HG03457 (cell line): ENCODE results near the gene HEATR3.

ENCODE experiments used
- ATAC-seq: cut with Tn5 transposase; IDR thresholded peaks from one replicate; pipeline ENCODE4 v1.9.1; 2021; ENCODE audit warnings: moderate number of reproducible peaks; ENCODE audit not compliant: unreplicated experiment

HEATR3 gene

DNA sequence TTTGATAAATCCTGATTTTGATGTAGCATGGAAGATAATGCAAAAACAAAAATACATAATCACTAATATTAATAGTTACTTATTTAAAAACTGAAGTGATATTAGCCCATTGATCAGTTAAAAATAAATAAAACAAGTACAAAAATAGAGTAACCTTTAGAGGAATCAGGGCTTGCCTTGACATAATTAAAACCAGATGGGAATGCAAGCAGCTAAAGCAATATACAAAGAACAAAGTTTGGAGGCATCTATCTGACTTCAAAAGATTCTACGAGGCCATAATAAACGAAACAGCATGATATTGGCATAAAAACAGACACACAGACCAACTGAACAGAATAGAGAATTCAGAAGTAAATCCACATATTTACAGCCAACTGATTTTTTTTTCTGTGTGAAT, 15.0 kb upstream of the HEATR3 start:
- ATAC-seq = no peak

DNA sequence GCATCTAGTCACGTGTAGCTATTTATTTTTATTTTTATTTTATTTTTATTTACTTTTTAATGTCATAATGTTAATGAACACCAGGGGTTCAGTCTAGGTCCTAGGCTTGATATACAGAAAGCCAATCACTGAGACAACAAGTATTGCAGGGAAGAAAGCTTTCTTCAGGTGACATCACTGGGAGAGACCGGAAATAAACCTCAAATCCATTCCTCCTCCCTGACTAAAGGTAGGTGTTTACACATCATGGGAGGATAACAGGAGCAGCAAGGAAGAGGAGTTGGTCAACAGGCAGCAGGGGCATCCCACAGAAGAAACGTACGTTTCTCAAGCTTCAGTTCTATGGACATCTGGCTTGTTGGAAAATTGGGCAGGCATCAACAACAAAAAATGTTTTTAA, 9.5 kb upstream of the HEATR3 start:
- ATAC-seq = no peak

DNA sequence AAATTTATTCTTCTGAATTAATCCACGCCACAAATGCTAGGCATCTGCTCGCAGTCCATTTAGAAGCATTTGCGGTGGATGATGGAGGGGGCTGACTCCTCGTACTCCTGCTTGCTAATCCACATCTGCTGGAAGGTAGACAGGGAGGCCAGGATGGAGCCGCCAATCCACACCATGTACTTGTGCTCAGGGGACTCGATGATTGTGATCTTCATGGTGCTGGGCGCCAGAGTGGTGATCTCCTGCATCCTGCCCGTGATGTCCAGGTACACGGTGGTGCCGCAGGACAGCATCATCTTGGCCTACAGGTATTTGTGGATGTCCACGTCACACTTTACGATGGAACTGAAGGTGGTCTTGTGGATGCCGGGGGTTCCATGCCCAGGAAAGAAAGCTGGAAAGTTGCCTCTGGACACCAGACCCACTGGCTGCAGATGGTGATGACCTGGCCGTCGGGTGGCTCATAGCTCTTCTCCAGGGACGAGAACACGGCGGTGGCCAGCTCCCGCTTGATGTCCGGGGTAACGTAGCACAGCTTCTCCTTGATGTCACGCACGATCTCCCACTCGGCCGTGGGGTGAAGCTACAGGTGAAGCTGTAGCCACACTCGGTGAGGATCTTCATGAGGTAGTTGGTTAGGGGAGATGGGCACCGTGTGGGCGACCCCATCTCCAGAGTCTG, 7.5 kb upstream of the HEATR3 start:
- no peak for ATAC-seq

DNA sequence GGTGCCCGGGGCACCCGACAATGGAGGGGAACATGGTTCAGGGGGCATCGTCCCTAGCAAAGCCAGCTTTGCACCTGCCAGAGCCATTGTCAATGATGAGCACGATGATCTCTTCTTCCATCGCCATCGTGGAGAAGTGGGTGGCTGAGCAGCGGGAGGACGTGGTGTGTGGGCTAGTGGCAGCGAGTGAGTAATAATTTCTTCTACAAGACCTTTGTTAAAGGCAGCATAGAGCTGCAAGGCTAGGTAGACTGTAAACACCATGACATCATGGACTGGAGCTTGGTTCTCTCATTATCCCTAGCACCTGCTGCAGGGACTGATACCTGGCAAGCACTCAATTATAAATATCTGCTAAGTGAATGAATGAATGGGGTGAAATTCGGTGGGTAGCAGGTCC, 6.7 kb upstream of the HEATR3 start:
- no peak for ATAC-seq

DNA sequence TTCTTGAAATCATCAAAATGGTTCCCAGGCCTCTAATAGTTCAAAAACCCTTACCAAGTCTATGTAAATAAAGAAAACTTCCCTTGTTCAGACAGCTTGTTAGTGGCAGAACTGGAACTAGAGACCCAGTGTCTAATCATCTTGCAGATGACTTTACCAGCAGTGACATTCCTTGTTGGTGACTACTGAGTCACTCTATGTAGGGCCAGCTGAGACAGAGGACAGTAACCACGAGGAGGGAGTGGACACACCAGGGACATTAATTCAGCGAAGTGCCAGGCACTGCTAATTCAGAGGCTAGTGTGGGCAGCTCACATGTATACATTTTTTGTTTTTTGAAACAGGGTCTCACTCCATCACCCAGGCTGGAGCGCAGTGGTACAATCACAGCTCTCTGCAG, 6.1 kb upstream of the HEATR3 start:
- ATAC-seq = no peak

DNA sequence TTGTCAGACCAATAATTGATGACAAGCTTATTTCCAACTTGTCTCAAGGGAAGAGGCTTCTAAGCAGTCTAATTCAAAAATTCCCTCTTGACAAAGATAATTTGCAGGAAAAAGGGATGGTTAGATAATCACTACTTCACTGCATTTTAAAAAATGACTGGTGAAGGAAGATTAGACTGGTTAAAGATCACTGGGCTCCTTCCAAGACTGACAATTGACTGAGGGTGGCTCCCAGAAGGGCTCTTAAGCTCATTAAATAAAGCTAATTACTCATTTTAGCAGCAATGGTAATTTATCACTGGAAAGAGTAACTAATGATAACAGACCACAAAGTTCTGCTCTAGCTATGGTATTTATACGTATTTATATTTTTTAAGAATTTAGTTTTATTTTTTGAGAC, 4.4 kb upstream of the HEATR3 start:
- ATAC-seq = no peak

DNA sequence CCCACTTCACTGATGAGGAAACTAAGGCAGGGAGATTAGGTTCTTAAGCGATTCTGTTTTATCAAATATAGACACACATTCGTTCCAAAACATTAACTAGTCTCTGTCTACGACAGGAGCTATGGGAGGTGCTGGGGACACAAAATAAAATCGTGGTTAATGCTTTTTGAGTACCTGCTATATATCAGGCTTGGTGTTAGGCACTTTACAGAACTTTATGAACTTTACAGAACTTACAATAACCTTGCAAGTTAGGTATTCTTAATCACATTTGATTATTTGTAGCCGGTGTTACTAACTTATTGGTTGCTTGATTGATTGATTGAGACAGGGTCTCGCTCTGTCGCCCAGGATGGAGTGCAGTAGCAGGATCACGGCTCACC, 538 bp upstream of the HEATR3 start:
- ATAC-seq = no peak

DNA sequence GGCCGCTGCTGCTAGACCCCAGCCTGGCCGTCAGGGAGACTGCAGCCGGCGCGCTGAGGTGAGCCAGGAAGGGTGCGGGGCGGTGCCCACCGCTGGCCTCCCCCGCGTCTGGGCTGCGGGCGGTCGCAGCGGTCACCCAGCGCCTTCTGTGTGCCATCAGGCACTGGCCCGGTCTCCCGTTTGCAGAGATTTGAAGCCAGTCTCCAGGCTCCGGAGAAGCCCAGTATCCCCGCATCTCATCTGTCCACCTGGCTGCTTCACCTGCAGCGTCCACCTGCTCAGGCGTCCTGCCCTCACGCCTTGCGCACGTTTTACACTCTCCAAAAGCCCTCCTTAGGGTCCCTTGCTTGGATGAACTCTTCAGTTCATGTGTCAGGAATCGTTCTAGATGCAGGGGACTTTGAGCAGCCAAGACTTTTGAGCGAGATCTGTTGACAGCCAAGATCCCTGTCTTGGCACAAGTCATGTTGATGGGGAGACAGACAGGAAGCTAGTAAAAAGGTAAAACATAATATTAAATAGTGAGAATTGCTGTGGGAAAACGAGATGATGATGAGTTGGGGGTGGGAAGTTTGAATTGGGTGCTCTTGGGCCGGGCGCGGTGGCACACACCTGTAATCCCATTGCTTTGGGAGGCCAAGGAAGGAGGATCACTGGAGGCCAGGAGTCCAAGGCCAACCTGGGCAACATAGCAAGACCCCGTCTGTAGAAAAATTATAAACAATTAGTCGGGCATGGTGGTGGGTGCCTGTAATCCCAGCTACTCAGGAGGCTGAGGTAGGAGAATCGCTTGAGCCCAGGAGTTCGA, 916 bp downstream of the HEATR3 start:
- ATAC-seq = no peak

DNA sequence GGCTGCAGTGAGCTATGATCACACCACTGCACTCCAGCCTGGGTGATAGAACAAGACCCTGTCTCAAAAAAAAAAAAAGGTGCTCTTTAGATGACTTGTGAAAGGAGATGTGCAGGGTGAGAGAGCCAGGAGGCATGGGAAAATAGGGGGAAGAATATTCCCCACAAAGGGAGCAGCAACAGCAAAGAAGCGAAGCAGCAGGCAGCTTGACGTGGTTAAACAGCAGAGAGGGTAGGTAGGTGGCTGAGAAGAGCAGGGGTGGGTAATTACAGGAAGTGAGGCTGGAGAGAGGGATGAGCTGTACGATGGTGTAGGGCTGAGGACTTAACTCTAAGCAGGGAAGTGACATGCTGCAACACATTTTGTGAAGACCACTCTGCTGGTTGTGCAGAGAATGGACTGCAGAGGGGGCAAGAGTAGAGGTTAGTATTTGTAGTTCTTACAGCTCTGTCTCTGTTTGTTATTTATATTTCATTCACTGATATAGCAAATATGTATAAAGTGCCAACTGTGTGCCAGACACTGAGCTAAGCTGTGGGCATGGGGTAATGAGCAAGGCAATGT, 1.6 kb downstream of the HEATR3 start:
- no peak for ATAC-seq

DNA sequence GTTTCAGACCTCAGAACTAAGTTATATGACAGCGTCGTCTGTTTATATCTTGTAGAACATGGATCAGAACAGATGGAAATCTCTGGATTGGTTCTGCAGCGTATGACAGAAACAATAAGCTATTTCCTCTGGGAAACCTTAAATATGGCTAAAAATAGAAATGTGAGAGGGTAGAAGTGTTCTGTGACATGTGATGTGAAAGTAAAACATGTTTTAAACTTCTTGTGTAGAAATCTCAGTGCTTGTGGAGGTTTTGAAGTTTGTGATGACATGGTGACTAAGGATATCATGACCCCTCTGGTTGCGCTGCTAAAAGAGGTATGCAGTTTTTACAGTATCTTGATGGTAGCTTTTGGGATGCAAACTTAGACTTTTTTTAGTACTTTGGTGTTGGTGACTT, 2.8 kb downstream of the HEATR3 start:
- no peak for ATAC-seq

DNA sequence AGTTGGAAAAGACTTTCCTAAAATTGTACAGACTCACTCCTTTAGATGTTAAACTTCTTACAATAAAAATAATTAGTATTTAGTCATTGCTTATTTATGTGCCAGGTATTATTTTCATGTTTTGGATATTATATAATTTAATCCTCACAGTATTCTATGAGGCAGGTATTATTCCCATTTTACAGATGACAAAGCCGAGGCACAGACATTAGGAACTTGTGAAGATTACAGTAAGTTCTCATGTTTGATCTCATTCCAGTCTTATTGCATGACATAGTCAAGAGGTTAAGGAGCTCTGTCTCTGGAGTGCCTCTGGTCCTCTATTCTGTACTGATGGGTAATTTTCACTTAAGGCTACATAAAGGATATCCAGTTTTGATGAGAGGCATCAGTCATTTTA, 3.3 kb downstream of the HEATR3 start:
- no peak for ATAC-seq

DNA sequence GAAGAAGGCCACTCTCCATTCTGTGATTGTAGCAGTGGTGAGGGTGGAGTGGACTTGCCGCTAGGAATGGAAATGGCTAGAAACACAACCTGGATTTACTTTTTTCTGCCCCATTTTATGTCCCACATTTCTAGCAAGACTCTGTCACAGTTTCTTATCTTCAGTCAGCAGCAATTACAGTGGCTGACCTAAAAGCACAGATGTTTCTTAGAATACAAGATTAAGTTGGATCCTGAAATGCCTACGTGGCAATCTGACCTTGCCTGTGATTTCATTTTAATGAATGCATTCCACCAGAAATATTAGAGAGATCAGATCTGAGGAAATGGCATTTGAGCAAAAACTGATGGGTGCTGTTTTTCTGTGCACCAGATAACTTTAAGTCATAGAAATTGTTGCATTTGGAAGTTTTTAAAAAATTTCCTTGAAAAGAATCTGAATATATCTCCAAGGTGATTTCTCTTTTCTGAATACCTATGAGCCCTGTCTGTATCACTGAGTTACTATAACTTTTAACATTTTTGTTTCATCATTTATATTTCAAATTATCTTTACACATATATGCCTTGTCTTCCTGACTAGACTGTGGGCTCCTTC, 5.4 kb downstream of the HEATR3 start:
- ATAC-seq = no peak

DNA sequence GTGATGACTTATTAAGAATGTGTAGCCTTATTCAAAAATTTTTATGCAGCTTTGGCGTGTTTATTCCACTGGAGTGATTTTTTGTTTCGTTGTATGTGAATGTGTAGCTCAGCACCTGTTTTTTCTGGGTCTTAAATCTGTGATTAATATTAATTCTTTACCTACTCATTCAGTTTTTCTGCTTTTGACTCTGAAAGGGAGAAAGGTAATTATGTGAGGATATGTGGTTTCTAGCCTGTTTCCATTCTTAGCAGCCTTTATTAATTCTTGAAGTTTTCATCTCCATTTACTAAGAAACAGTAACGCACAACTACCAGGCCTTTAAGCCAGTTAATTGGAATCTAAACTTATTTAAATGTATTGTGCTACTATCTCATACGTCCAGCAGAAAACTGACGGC, 7.0 kb downstream of the HEATR3 start:
- no peak for ATAC-seq

DNA sequence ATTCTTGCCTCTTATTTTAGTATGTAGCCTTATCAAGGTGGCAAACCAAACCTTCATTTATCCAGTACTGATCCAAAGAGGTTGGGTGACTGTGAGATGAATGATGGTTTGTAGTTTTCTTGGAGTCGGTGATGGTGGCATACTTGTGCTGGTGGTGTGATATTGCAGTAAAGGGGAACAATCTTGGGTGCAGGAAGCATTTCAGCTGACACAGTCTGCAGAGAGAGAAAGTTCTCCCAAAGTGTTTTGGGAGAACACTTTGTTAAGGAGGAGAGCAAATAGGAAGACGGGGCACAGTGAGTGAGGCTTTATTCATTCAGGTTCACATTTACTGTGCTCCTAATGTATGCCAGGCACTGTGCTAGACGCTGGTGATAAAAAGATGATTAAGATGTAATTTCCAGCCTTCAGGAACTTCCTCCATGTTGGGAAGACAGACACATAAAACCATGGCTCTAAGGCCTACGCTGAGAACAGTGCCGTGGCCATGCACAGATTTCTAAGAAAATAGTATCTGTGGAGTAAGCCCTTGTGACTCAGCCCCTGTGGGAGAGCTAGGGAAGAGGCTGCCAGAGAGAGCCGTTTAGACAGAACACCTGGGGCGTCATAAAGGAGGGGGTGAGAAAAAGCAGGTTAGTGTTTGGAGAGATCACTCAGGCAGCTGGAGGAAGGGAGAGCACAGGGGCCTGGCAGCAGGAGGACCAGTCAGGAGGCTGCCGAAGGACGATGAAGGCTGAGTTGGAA, 13.8 kb downstream of the HEATR3 start:
- ATAC-seq = no peak

DNA sequence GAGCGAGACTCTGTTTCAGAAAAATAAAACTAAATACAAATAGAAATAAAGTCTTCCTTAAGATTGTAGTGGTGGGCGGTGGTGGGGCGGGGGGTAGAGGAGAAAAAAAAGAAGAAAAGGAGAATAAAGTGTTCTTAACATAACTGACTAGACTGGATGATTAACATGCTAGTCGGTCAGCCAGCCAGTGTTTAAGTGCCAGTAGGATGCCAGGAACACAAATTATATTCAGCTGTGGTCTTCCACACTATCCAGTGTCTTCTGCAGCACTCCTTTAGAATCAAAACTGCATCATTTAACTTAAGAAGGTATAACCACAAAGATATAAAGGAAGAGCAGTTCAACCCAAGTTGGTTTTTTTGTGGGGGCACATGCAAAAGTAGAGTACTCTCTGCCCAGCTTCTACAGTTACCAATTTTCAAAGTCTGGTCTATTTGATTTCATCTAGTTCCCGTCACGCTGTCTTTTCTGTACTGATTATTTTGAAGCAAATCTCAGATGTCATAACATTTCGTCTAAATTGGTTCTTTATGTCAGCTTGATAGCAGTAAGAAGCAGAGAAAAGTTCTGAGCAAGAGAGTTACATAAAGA, 15.8 kb downstream of the HEATR3 start:
- ATAC-seq = no peak

DNA sequence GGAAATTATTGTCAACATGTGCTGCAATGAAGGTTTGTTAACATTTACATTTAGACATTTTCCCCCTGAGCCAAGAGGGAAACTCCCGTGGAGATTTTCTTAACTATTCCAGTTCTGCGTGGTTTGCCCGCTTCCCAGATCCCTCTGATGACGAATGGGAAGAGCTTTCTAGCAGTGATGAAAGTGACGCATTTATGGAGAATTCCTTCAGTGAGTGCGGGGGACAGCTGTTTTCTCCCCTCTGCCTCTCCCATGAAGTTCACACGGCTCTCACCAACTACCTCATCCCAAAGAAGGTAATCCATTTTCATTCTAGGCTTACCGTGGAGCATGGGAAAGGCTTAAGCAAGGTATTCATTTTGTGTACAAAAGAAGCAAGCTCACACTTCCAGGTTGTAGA, 18.2 kb downstream of the HEATR3 start:
- no peak for ATAC-seq

DNA sequence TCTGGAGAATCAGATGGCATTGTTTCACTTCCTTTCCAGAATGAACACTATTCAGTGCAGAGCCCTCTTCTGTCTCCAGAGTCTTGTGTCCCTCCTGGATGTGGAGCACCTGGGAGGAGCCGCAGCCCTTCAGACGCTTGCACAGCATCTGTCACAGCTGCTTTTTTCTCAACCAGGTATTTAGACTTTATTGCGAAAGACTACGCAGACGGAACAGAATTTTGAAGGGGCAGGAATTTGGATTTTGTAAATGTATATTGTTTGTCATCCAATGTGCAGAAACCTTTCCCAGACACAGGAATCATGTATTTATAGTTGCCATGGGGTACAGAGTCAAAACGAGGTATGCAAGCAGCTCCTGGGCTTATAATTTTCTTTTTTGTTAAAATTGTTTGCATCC, 20.4 kb downstream of the HEATR3 start:
- ATAC-seq = no peak

DNA sequence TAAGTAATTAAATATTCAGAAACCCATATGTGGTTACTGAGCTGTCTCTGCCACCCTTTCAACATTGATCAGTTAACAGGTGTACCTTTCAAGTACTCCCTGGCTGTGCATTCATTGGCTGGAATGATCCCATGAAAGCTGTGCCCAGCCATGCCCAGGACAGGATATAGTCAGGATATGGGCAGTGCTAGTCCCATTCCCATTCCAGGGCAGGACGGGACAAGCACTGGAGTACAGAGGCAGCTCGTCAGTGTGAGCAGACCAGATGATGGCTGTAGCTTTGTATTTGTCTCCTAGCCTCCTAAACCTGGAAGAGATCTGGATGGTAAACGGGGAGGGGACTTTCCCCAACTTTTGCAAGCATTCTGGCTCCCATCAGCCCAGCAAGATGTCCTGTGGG, 22.5 kb downstream of the HEATR3 start:
- ATAC-seq = no peak

DNA sequence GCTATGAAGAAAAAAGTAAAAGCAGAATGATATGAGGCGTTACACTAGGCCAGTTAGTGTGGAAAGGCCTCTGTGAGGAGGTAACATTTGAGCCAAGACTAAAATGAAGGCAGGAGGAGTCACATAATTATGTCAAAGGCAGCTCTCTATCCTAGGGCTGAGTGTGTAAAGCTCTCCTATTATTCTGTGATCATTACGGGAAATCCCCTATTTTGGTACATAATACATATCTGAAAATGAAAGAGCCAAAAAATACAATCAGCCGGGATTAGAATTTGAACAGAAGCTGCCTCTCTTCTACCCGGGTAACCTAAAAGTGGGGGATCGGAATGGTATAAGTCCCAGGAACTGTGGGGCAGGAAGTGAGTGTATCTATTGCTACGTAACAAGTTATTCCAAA, 27.1 kb downstream of the HEATR3 start:
- ATAC-seq = no peak

DNA sequence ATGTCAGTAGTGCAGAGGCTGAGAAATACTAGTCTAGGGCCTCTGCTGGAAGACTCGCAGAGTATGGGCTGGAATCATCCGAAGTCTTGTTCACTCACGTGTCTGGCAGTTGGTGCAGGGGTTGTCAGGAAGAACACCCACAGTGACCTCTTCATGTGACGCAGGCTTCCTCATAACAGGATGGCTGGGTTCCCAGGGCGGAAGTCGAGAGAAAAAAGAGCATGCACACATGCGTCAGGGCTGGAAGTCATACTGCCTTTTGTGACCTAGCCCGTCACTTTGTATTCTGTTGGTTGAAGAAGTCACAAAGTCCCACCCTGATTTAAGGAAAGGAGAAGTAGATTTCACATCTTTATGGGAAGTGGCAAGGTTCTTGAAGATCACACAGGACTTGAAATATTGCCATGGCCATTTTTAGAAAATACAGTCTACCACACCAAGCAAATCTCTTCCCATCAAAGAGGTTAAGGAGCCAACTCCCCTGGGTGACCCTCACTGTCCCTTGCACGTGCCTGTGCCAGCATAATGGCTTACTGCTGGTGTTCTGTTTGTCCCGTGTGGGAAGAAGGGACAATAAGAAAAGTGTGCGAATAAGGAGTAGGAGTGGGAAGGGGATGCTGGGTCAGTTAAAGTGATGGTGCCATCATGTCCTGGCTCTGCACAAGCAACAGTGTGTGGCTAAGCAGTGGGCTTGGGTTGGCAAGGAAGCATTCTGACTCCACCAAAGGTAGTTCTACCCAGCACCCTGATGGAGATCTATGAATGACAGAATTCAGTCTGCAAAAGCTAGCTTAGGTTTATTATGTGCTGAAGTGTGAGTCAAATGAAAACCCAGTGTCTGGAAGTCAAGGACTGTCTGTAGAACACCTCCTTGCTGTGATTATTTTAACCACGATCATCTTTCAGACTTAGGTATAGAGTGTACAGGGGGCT, 28.1 kb downstream of the HEATR3 start:
- ATAC-seq = no peak
